HT1080 (cell line): ENCODE results near the gene RO60. TPM values are rescaled to one million over a fixed set of nuclear protein-coding genes. Genes with fewer than 3 reads are reported as not detected.

Experiments used
- DNase-seq: peaks from one replicate; pipeline ENCODE4 v3.0.0-alpha.2; 2015; ENCODE audit warnings: low read depth
- small RNA-seq: library from RNA; depleted of rRNA; stranded (forward); fragments of <200 nt; gene quantifications from one replicate; pipeline ENCODE3, GENCODE V24; 2014
- total RNA-seq: library from RNA; depleted of rRNA; stranded (reverse); fragments of >200 nt; shearing (Covaris generic); gene quantifications from 2 replicates; pipeline ENCODE4 v1.2.3, GENCODE V29; 2014; rRNA removed

RO60 gene
- total RNA-seq, 1 experiment from 2014 or later: 78.3 TPM

DNA sequence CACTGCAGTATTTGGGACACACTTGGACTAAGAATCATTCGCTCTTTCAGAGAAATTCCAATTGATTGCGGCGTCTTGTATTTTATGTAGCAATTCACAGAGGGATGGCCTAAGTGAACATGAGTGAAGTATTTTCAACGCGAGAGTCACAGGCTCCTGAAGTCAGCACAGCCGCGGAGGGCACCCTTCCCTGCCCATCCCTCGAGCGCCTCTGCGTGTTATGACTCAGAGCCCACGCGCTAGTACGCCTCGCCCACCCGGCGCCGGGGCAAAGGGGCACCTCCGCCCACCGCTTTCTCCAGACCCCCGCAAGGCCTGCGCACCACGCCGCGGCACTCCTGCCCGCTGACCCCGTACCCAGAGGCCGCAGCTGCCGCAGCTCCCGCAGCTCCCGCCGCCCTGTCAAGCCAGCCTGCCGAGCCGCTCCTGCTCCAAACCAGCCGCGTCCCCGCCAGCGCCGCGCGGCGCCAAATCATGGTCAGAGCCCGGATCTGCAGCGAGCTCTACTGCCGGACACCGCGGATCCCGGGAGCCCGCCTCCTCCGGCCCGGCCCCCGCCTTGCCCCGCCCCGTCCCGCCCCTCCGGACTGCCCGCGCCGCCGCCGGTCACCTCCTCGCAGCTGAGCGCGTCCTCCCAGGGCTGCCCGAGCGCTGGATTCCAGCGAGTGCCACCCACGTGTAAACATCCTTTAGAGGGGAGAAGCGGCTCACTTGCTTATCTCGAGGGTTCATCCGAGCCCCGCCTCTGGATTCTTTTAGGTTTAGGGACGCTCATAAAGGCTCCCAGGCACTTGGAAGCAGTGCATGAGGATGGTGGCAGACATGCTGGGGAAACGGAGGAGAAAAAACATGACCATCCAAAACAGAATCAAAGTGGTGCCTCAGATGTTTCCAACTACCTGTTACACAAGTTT, 45.8 kb downstream of the RO60 start, which contains the start of gene GLRX2:
Gene GLRX2, minus strand, starts transcription at position 508 of the 914 bp plus-strand sequence. Its CDS starts 32 bp downstream, at position 476.
- DNase-seq: peak; percentile 77

DNA sequence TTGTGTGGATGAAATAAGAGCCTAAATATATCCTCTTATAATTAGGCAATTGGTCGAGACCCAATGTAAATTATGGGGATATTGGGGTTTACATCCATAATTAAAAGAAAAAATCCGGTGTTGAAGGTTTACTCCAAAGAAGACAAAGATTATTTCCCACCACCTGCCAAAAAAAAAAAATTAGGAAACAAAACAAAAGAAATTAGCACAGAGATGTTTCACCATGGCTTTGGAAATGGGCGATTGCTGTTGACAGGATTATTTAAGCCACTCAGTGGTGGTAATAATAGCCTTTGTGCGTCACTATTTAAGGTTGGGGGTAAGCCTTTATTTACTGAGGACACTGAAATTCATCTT, 46.4 kb downstream of the RO60 start:
- no peak for DNase-seq

- DNase-seq: no peak
These were observed 49.1 kb downstream of the RO60 start for GRCh38 chr1:193108471-193108870.

Small RNAs within 50 kb of the gene (small RNA-seq; reads per million reads assigned to genes)
- not detected for gene SCARNA18B

Other genes starting within 250 kb of the RO60 start
- 27.0 and 41.4 TPM in 2 replicates for gene UCHL5, start 252 bp upstream of the RO60 start, total RNA-seq
- 42.4 and 50.4 TPM in 2 replicates for gene GLRX2, start 45.8 kb downstream of the RO60 start, total RNA-seq
- gene CDC73, start 62.4 kb downstream of the RO60 start, total RNA-seq: 16.0 and 23.6 TPM in 2 replicates
- not detected in 2 replicates for gene B3GALT2, start 127.0 kb downstream of the RO60 start, total RNA-seq